ENCODE results near the gene STXBP4.

The STXBP4 gene

GRCh38 chr17:54979657-54980056, 11.1 kb downstream of the STXBP4 start:
- H3K9ac ChIP-seq (ENCODE audit: low read length in 5 of 5) = no peak overlapping the region

DNA sequence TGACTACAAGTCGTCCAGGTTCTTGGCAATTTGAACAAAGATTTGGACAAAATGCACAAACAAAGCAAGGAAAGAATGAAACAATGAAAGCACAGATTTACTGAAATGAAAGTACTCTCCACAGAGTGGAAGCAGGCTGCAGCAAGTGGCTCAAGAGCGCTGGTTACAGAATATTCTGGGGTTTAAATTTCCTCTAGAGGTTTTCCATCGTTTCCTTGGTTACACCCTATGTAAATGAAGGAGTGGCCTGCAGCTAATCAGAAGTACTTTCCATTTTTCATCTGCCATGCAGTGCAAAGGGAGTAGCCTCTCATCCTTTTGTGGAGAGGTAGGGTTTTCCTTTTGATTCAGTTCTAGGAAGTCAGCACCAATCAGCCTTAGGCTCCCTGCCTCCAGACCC, 11.8 kb downstream of the STXBP4 start:
- Histone ChIP-seq H3K4me1 (ENCODE audit: control insufficient read depth in 5 of 5, insufficient read depth in 5 of 5, low read length in 5 of 5) (no peaks in the 10 kb centered on the region), H3K4me3 (ENCODE audit: low read depth in 1 of 5, low read length in 5 of 5) (no peak overlapping the region), H3K9ac (ENCODE audit: low read length in 5 of 5) (no peak overlapping the region), H3K9me3 (ENCODE audit: control insufficient read depth in 5 of 5, low read length in 5 of 5) (peaks cover 0 to 6% (median 5%) of the 10 kb centered on the region in 5 donors), H3K27ac (ENCODE audit: low read depth, low read length) (no peak overlapping the region), H3K36me3 (ENCODE audit: control insufficient read depth in 5 of 5, insufficient read depth in 5 of 5, low read length in 5 of 5) (no peaks in the 10 kb centered on the region), H3K27me3 (ENCODE audit: control insufficient read depth in 5 of 5, insufficient read depth in 4 of 5, low read length in 5 of 5) (no peaks in the 10 kb centered on the region)

More at GRCh38 chr17:54979657-54980056, 11.1 kb downstream of the STXBP4 start:
- no peaks in the 10 kb centered on the region for H3K27me3 ChIP-seq (ENCODE audit: control insufficient read depth in 5 of 5, insufficient read depth in 4 of 5, low read length in 5 of 5)
- no peaks in the 10 kb centered on the region for H3K36me3 ChIP-seq (ENCODE audit: control insufficient read depth in 5 of 5, insufficient read depth in 5 of 5, low read length in 5 of 5)
- no peak overlapping the region for H3K4me3 ChIP-seq (ENCODE audit: low read depth in 1 of 5, low read length in 5 of 5)
- H3K9me3 ChIP-seq (ENCODE audit: control insufficient read depth in 5 of 5, low read length in 5 of 5) = peaks cover 0 to 6% (median 5%) of the 10 kb centered on the region in 5 donors
- H3K4me1 ChIP-seq (ENCODE audit: control insufficient read depth in 5 of 5, insufficient read depth in 5 of 5, low read length in 5 of 5) = no peaks in the 10 kb centered on the region
- H3K27ac ChIP-seq (ENCODE audit: low read depth, low read length) = no peak overlapping the region

DNA sequence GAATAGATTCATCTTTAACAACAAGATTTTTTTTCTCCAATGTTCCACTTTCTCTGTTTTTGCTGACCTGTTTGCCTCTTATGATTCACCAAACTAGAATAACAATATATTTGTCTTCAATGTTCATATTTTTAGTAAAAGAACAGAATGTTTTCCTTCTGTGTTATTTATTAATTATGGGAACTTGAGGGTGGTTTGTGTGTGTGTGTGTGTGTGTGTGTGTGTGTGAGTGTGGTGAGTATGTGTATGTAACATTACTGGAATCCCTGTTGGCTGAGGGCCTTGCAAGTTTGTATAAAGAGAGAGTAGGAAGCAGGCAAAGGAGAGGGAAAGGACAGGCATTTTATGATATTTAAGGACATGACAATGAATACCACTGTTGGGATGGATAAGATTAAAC, 13.8 kb downstream of the STXBP4 start:
- Histone ChIP-seq H3K4me1 (ENCODE audit: control insufficient read depth in 5 of 5, insufficient read depth in 5 of 5, low read length in 5 of 5) (no peaks in the 10 kb centered on the region), H3K4me3 (ENCODE audit: low read depth in 1 of 5, low read length in 5 of 5) (no peak overlapping the region), H3K27me3 (ENCODE audit: control insufficient read depth in 5 of 5, insufficient read depth in 4 of 5, low read length in 5 of 5) (no peaks in the 10 kb centered on the region), H3K9me3 (ENCODE audit: control insufficient read depth in 5 of 5, low read length in 5 of 5) (peaks cover 0 to 6% (median 5%) of the 10 kb centered on the region in 5 donors), H3K36me3 (ENCODE audit: control insufficient read depth in 5 of 5, insufficient read depth in 5 of 5, low read length in 5 of 5) (no peaks in the 10 kb centered on the region), H3K27ac (ENCODE audit: low read depth, low read length) (no peak overlapping the region), H3K9ac (ENCODE audit: low read length in 5 of 5) (no peak overlapping the region)

- Histone ChIP-seq H3K9me3 (ENCODE audit: control insufficient read depth in 5 of 5, low read length in 5 of 5) (peaks cover 0 to 6% (median 5%) of the 10 kb centered on the region in 5 donors), H3K27ac (ENCODE audit: low read depth, low read length) (no peak overlapping the region), H3K4me3 (ENCODE audit: low read depth in 1 of 5, low read length in 5 of 5) (no peak overlapping the region), H3K9ac (ENCODE audit: low read length in 5 of 5) (no peak overlapping the region), H3K4me1 (ENCODE audit: control insufficient read depth in 5 of 5, insufficient read depth in 5 of 5, low read length in 5 of 5) (no peaks in the 10 kb centered on the region), H3K36me3 (ENCODE audit: control insufficient read depth in 5 of 5, insufficient read depth in 5 of 5, low read length in 5 of 5) (no peaks in the 10 kb centered on the region), H3K27me3 (ENCODE audit: control insufficient read depth in 5 of 5, insufficient read depth in 4 of 5, low read length in 5 of 5) (no peaks in the 10 kb centered on the region)
These were observed 14.7 kb downstream of the STXBP4 start for GRCh38 chr17:54983260-54983659.

- H3K4me3 ChIP-seq (ENCODE audit: low read depth in 1 of 5, low read length in 5 of 5) = no peak overlapping the region
- H3K27ac ChIP-seq (ENCODE audit: low read depth, low read length) = no peak overlapping the region
- H3K27me3 ChIP-seq (ENCODE audit: control insufficient read depth in 5 of 5, insufficient read depth in 4 of 5, low read length in 5 of 5) = no peaks in the 10 kb centered on the region
- peaks cover 0 to 3% (median 2%) of the 10 kb centered on the region in 5 donors for H3K9me3 ChIP-seq (ENCODE audit: control insufficient read depth in 5 of 5, low read length in 5 of 5)
- no peak overlapping the region for H3K9ac ChIP-seq (ENCODE audit: low read length in 5 of 5)
- H3K4me1 ChIP-seq (ENCODE audit: control insufficient read depth in 5 of 5, insufficient read depth in 5 of 5, low read length in 5 of 5) = no peaks in the 10 kb centered on the region
- H3K36me3 ChIP-seq (ENCODE audit: control insufficient read depth in 5 of 5, insufficient read depth in 5 of 5, low read length in 5 of 5) = no peaks in the 10 kb centered on the region
These were observed 16.9 kb downstream of the STXBP4 start for GRCh38 chr17:54985476-54985875.

GRCh38 chr17:54990118-54990517, 21.6 kb downstream of the STXBP4 start:
- H3K9me3 ChIP-seq (ENCODE audit: control insufficient read depth in 5 of 5, low read length in 5 of 5) = no peaks in the 10 kb centered on the region
- H3K9ac ChIP-seq (ENCODE audit: low read length in 5 of 5) = no peak overlapping the region
- peaks cover 0 to 3% (median 0%) of the 10 kb centered on the region in 5 donors for H3K36me3 ChIP-seq (ENCODE audit: control insufficient read depth in 5 of 5, insufficient read depth in 5 of 5, low read length in 5 of 5)
- no peak overlapping the region for H3K27ac ChIP-seq (ENCODE audit: low read depth, low read length)
- no peaks in the 10 kb centered on the region for H3K27me3 ChIP-seq (ENCODE audit: control insufficient read depth in 5 of 5, insufficient read depth in 4 of 5, low read length in 5 of 5)
- no peak overlapping the region for H3K4me3 ChIP-seq (ENCODE audit: low read depth in 1 of 5, low read length in 5 of 5)
- H3K4me1 ChIP-seq (ENCODE audit: control insufficient read depth in 5 of 5, insufficient read depth in 5 of 5, low read length in 5 of 5) = no peaks in the 10 kb centered on the region

DNA sequence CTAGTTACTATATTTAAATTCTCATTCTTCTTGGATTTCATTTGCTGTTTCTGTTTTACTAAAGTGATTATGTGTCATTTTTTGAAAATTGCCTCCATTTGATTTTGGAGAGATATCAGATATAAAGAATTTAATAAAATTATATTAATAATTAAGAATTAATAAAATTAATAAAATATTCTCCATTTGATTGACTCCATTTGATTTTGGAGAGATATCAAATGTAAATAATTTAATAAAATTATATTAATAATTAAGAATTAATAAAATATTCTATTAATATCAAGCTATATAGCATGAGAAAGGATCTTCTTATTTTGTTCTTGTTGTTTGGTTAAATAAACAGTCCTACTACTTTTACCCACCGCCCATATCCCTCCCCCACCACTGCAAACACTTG, 23.0 kb downstream of the STXBP4 start:
- Histone ChIP-seq H3K4me1 (ENCODE audit: control insufficient read depth in 5 of 5, insufficient read depth in 5 of 5, low read length in 5 of 5) (no peaks in the 10 kb centered on the region), H3K9ac (ENCODE audit: low read length in 5 of 5) (no peak overlapping the region), H3K36me3 (ENCODE audit: control insufficient read depth in 5 of 5, insufficient read depth in 5 of 5, low read length in 5 of 5) (peaks cover 0 to 3% (median 0%) of the 10 kb centered on the region in 5 donors), H3K4me3 (ENCODE audit: low read depth in 1 of 5, low read length in 5 of 5) (no peak overlapping the region), H3K27me3 (ENCODE audit: control insufficient read depth in 5 of 5, insufficient read depth in 4 of 5, low read length in 5 of 5) (no peaks in the 10 kb centered on the region), H3K9me3 (ENCODE audit: control insufficient read depth in 5 of 5, low read length in 5 of 5) (no peaks in the 10 kb centered on the region), H3K27ac (ENCODE audit: low read depth, low read length) (no peak overlapping the region)

- Histone ChIP-seq H3K4me3 (ENCODE audit: low read depth in 1 of 5, low read length in 5 of 5) (no peak overlapping the region), H3K27ac (ENCODE audit: low read depth, low read length) (no peak overlapping the region), H3K36me3 (ENCODE audit: control insufficient read depth in 5 of 5, insufficient read depth in 5 of 5, low read length in 5 of 5) (peaks cover 0 to 3% (median 0%) of the 10 kb centered on the region in 5 donors), H3K4me1 (ENCODE audit: control insufficient read depth in 5 of 5, insufficient read depth in 5 of 5, low read length in 5 of 5) (no peaks in the 10 kb centered on the region), H3K9ac (ENCODE audit: low read length in 5 of 5) (no peak overlapping the region), H3K9me3 (ENCODE audit: control insufficient read depth in 5 of 5, low read length in 5 of 5) (no peaks in the 10 kb centered on the region), H3K27me3 (ENCODE audit: control insufficient read depth in 5 of 5, insufficient read depth in 4 of 5, low read length in 5 of 5) (no peaks in the 10 kb centered on the region)
These were observed 24.5 kb downstream of the STXBP4 start for GRCh38 chr17:54992797-54993639.

- H3K27ac ChIP-seq (ENCODE audit: low read depth, low read length) = no peak overlapping the region
- no peak overlapping the region for H3K4me3 ChIP-seq (ENCODE audit: low read depth in 1 of 5, low read length in 5 of 5)
- no peaks in the 10 kb centered on the region for H3K27me3 ChIP-seq (ENCODE audit: control insufficient read depth in 5 of 5, insufficient read depth in 4 of 5, low read length in 5 of 5)
- H3K9me3 ChIP-seq (ENCODE audit: control insufficient read depth in 5 of 5, low read length in 5 of 5) = no peaks in the 10 kb centered on the region
- H3K4me1 ChIP-seq (ENCODE audit: control insufficient read depth in 5 of 5, insufficient read depth in 5 of 5, low read length in 5 of 5) = no peaks in the 10 kb centered on the region
- H3K9ac ChIP-seq (ENCODE audit: low read length in 5 of 5) = no peak overlapping the region
- peaks cover 0 to 6% (median 0%) of the 10 kb centered on the region in 5 donors for H3K36me3 ChIP-seq (ENCODE audit: control insufficient read depth in 5 of 5, insufficient read depth in 5 of 5, low read length in 5 of 5)
These were observed 27.9 kb downstream of the STXBP4 start for GRCh38 chr17:54996441-54996840.

GRCh38 chr17:55002458-55002857, 33.9 kb downstream of the STXBP4 start:
- no peaks in the 10 kb centered on the region for H3K4me1 ChIP-seq (ENCODE audit: control insufficient read depth in 5 of 5, insufficient read depth in 5 of 5, low read length in 5 of 5)
- H3K27ac ChIP-seq (ENCODE audit: low read depth, low read length) = no peak overlapping the region
- H3K27me3 ChIP-seq (ENCODE audit: control insufficient read depth in 5 of 5, insufficient read depth in 4 of 5, low read length in 5 of 5) = no peaks in the 10 kb centered on the region
- no peaks in the 10 kb centered on the region for H3K9me3 ChIP-seq (ENCODE audit: control insufficient read depth in 5 of 5, low read length in 5 of 5)
- peaks cover 0 to 6% (median 0%) of the 10 kb centered on the region in 5 donors for H3K36me3 ChIP-seq (ENCODE audit: control insufficient read depth in 5 of 5, insufficient read depth in 5 of 5, low read length in 5 of 5)
- no peak overlapping the region for H3K4me3 ChIP-seq (ENCODE audit: low read depth in 1 of 5, low read length in 5 of 5)
- H3K9ac ChIP-seq (ENCODE audit: low read length in 5 of 5) = no peak overlapping the region
